OCI-LY7 (cell line): Measurements from ENCODE around the gene ITM2B. TPM values are rescaled to one million over a fixed set of nuclear protein-coding genes. Genes with fewer than 3 reads are reported as not detected.
"Not testable (repeated sequence)": the region's sequence is repeated elsewhere in the genome, so short reads cannot be mapped to it uniquely, and the experiment has no call there.

ENCODE experiments used
- BruUV-seq: library from RNA; stranded (reverse); fragments of 400-500 nt; replicated peaks from 2 replicates; lab custom pipeline; 2021; lab: Mats Ljungman, UMichigan
- CTCF ChIA-PET: fragments of 300-600 bp; sonication (Branson Sonifier 250); formaldehyde crosslinking; loops from one replicate; lab custom pipeline; 2022; ENCODE audit warnings: antibody characterized with exemption; ENCODE audit not compliant: unreplicated experiment; lab: Charles Lee
- POLR2A ChIA-PET: fragments of 300-600 bp; sonication (Branson Sonifier 250); formaldehyde crosslinking; loops from one replicate; lab custom pipeline; 2022; ENCODE audit warnings: antibody characterized with exemption; lab: Charles Lee
- DNase-seq: peaks from one replicate; pipeline ENCODE4 v3.0.0-alpha.2; 2015; ENCODE audit warnings: low spot score
- H2AFZ ChIP-seq: fragments of 200-600 bp; sonication (generic), shearing (Covaris generic); 2 replicates; pipeline ENCODE4 v1.6.1; 2014; ENCODE audit warnings: mild to moderate bottlenecking, antibody characterized with exemption, low read length, moderate library complexity
- H3K27ac ChIP-seq: fragments of 200-600 bp; sonication (generic); 2 replicates; pipeline ENCODE4 v1.5.1; 2014; ENCODE audit warnings: mixed run types, low read depth, mild to moderate bottlenecking, moderate library complexity, low read length, inconsistent platforms; ENCODE audit not compliant: poor library complexity, severe bottlenecking
- H3K36me3 ChIP-seq: fragments of 200-600 bp; sonication (generic); 2 replicates; pipeline ENCODE4 v1.6.1; 2014; ENCODE audit warnings: mild to moderate bottlenecking, antibody characterized with exemption, low read length, moderate library complexity, mixed read lengths; ENCODE audit not compliant: insufficient read depth
- H3K4me1 ChIP-seq: fragments of 200-600 bp; sonication (generic); 2 replicates; pipeline ENCODE4 v1.5.1; 2014; ENCODE audit warnings: mild to moderate bottlenecking, low read length; ENCODE audit not compliant: insufficient read depth, poor library complexity, severe bottlenecking
- H3K4me2 ChIP-seq: fragments of 200-600 bp; sonication (generic); 2 replicates; pipeline ENCODE4 v1.6.1; 2014; ENCODE audit warnings: mild to moderate bottlenecking, low read length
- H3K4me3 ChIP-seq: fragments of 200-600 bp; sonication (generic); 2 replicates; pipeline ENCODE4 v1.5.1; 2014; ENCODE audit warnings: mild to moderate bottlenecking, low read depth, low read length; ENCODE audit not compliant: poor library complexity, severe bottlenecking
- H3K79me2 ChIP-seq: fragments of 200-600 bp; sonication (generic); 2 replicates; pipeline ENCODE4 v1.6.1; 2016; ENCODE audit warnings: low read depth, mild to moderate bottlenecking, low read length, moderate library complexity, mixed read lengths; ENCODE audit not compliant: insufficient read depth
- H3K9me2 ChIP-seq: fragments of 200-600 bp; sonication (generic); 2 replicates; pipeline ENCODE4 v1.6.1; 2016; ENCODE audit warnings: mild to moderate bottlenecking, low read length, mixed read lengths; ENCODE audit not compliant: insufficient read depth
- H3K9me3 ChIP-seq: fragments of 200-600 bp; sonication (generic); 2 replicates; pipeline ENCODE4 v1.6.1; 2014; ENCODE audit warnings: mild to moderate bottlenecking, mixed run types, low read length, mixed read lengths
- H4K20me1 ChIP-seq: fragments of 200-600 bp; sonication (generic); 2 replicates; pipeline ENCODE4 v1.6.1; 2014; ENCODE audit warnings: mild to moderate bottlenecking, antibody characterized with exemption, low read length, moderate library complexity, mixed read lengths; ENCODE audit not compliant: insufficient read depth
- EZH2phosphoT487 ChIP-seq: fragments of 200-600 bp; sonication (generic); IDR thresholded peaks from 2 replicates; pipeline ENCODE4 v1.6.1; 2018; ENCODE audit warnings: low read depth, borderline replicate concordance, mild to moderate bottlenecking, mixed run types, antibody characterized with exemption, low read length, moderate library complexity, mixed read lengths
- intact Hi-C: fragments of 100-400 bp; cut with micrococcal nuclease; formaldehyde crosslinking; loops from one replicate; pipeline ENCODE4 v1.10.0; 2022; ENCODE audit not compliant: unreplicated experiment
- total RNA-seq, 2 experiments: library from RNA; depleted of rRNA in 1 of 2; stranded (reverse); fragments of >200 nt in 1 of 2; shearing (Covaris generic) in 1 of 2; gene quantifications; 2 replicates each; pipeline ENCODE4 v1.2.3, GENCODE V29; 2014 to 2022
- TF ChIP-seq, protein P1 (sequence below): fragments of 200-600 bp; sonication (generic); conservative IDR thresholded peaks from 2 replicates; pipeline ENCODE4 v1.5.1; 2014; ENCODE audit warnings: mild to moderate bottlenecking, antibody characterized with exemption, low read length, moderate library complexity, mixed read lengths

Gene ITM2B
- total RNA-seq, 2 experiments from 2014 or later = 14.7 to 43.3 TPM

DNA sequence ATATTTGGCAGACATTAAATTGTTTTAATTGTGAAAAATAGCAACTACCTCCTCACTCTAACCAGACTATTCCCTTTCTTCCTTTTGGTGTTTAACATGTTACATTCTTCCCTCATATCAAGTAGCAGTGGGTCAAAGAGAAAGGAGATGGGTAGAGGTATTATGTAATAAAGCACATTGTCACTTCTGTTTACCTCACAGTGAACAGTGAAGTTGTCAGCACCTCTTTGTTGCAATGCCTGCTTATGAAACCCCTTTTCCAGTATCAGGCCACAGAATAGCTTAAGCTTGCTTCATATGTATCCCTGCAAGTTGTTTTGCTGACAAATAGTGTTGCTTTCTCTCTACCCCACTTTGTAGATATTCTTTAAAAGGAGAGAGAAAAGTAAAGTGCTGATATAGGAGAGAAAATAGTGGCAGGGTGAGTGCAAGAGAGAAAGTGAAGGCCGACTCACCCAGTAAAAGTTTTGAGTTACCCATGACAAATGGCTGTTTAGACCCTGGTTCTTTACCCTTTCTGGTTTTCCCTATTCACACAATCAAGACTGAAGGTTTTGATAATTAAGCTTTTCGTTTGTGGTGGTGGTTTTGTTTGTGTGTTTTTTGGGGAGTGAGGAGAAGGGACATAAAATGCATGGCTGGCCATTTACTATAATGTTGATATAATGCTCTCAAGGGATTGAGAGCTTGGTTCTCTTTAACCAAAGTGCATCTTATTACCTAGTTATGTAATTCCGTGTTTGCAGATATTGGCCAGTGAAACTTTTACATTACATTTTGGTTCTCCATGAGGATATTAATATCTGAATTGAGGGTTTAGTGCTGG, 3.7 kb downstream of the ITM2B start:
- TF ChIP-seq, protein P1, sequence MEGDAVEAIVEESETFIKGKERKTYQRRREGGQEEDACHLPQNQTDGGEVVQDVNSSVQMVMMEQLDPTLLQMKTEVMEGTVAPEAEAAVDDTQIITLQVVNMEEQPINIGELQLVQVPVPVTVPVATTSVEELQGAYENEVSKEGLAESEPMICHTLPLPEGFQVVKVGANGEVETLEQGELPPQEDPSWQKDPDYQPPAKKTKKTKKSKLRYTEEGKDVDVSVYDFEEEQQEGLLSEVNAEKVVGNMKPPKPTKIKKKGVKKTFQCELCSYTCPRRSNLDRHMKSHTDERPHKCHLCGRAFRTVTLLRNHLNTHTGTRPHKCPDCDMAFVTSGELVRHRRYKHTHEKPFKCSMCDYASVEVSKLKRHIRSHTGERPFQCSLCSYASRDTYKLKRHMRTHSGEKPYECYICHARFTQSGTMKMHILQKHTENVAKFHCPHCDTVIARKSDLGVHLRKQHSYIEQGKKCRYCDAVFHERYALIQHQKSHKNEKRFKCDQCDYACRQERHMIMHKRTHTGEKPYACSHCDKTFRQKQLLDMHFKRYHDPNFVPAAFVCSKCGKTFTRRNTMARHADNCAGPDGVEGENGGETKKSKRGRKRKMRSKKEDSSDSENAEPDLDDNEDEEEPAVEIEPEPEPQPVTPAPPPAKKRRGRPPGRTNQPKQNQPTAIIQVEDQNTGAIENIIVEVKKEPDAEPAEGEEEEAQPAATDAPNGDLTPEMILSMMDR = no peak
- TF ChIP-seq EZH2phosphoT487 = no peak
- H3K9me3 ChIP-seq = no peaks in the 10 kb centered on the region
- H3K9me2 ChIP-seq = no peaks in the 10 kb centered on the region
- peaks cover 6% of the 10 kb centered on the region; the same call in 1 of the 2 replicates for H3K36me3 ChIP-seq
- H3K4me1 ChIP-seq = peaks cover 31% of the 10 kb centered on the region
- peaks cover 26% of the 10 kb centered on the region; the same call in 1 of the 2 replicates for H3K79me2 ChIP-seq
- no peak overlapping the region for H2AFZ ChIP-seq
- H3K4me3 ChIP-seq = no peak overlapping the region
- no peak overlapping the region for H3K27ac ChIP-seq
- ChIA-PET POLR2A (interaction anchor here (0.5 to 1.4 kb wide), 3 partner anchors 15 to 65 kb away, joined by 3 to 5 read pairs (median 4); no protein-coding TSS in a partner anchor), CTCF (no interaction called here)
- DNase-seq = no peak
- no TSS peak for BruUV-seq
- H4K20me1 ChIP-seq = peaks cover 15% of the 10 kb centered on the region; the same call in 1 of the 2 replicates
- peak overlapping the region; percentile 94; the same call in 1 of the 2 replicates for H3K4me2 ChIP-seq
- intact Hi-C loops = no loop called here

DNA sequence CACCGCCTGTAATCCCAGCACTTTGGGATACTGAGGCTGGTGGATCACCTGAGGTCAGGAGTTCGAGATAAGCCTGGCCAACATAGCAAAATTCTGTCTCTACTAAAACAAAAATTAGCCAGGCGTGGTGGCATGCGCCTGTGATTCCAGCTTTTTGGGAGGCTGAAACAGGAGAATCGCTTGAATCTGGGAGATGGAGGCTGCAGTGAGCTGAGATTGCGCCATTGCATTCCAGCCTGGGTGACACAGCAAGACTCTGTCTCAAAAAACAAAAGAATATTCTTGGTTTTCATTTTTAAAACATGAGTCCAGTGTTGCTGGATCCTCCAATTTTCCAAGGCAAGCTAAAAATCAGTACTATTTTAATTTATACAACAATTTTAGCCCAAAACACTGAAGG, 6.4 kb downstream of the ITM2B start:
- DNase-seq, H3K9me3 ChIP-seq, H3K9me2 ChIP-seq, H3K4me2 ChIP-seq, H3K36me3 ChIP-seq, H3K4me3 ChIP-seq, CTCF ChIA-PET, H3K27ac ChIP-seq, intact Hi-C loops, BruUV-seq, H2AFZ ChIP-seq, POLR2A ChIA-PET: not testable (repeated sequence)
- H3K4me1 ChIP-seq = peaks cover 22% of the 10 kb centered on the region
- H4K20me1 ChIP-seq = peaks cover 15% of the 10 kb centered on the region; the same call in 1 of the 2 replicates
- peaks cover 20% of the 10 kb centered on the region; the same call in 1 of the 2 replicates for H3K79me2 ChIP-seq

DNA sequence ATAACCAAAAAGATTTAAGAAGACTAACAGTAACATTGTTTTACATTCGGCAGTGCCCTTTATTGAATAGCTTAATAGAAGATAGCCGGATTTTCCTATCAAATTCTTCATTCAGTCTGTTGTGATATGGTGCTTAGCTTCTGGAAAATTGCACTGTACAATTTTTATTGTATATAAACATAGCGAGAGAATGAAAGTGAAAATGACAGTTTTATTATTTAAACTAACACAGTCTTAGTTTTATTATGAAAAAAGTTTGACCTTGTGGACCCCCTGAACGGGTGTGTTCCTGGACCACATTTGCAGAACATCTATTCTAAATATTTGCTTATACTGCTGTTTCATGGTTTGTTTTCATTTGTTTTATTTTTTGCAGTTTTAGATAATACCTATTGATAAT, 8.6 kb downstream of the ITM2B start:
- TF ChIP-seq, protein P1 = no peak
- TF ChIP-seq EZH2phosphoT487 = no peak
- Histone ChIP-seq H3K9me3 (no peaks in the 10 kb centered on the region), H3K27ac (no peak overlapping the region), H3K9me2 (no peaks in the 10 kb centered on the region), H3K4me2 (no peak overlapping the region), H3K79me2 (peaks cover 15% of the 10 kb centered on the region; the same call in 1 of the 2 replicates), H2AFZ (no peak overlapping the region), H3K36me3 (peaks cover 6% of the 10 kb centered on the region; the same call in 1 of the 2 replicates), H3K4me3 (no peak overlapping the region), H3K4me1 (no peaks in the 10 kb centered on the region), H4K20me1 (0 out of 2 replicates have a peak, but pooled peaks cover under 1% of the 10 kb centered on the region)
- intact Hi-C loops = no loop called here
- POLR2A ChIA-PET = interaction anchor here (0.6 to 1.5 kb wide), 2 partner anchors 16 to 1430 kb away, joined by 3 to 5 read pairs; no protein-coding TSS in a partner anchor
- DNase-seq = no peak
- CTCF ChIA-PET = no interaction called here
- no TSS peak for BruUV-seq
